ENCODE measurements around the gene KISS1R. TPM values are rescaled to one million over a fixed set of nuclear protein-coding genes. Genes with fewer than 3 reads are reported as not detected.

KISS1R gene
- total and polyA plus RNA-seq, 2 experiments from 2014 or later: 1.3 to 2.1 TPM

DNA sequence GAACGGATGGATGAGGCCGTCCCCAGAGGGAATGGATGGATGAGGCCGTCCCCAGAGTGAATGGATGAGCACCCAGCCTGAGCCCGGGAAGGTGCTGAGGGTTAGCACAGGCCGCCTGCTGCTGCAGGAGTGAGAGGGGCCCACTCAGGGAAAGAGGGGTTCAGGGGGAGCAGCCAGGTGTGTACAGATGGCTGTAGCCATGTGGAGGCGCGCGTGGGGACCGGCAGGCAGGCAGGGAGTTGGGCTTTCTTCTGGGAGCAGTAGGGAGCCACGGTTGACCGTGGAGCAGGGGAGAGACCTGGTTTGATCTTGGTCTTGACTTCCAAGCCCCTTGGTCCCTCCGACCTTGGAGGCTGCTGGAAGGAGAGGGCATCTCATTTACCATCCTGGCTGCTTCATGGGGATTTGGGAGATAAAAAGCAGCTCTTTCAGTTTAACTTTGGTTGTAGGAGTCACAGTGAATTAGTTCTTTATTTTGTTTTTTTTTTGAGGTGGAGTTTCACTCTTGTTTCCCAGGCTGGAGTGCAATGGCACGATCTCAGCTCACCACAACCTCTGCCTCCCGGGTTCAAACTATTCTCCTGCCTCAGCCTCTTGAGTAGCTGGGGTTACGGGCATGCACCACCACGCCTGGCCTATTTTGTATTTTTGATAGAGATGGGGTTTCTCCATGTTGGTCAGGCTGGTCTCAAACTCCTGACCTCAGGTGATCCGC is 33.4 kb downstream of the KISS1R start:
- no peak overlapping the region for H3K4me3 ChIP-seq
- no peaks in the 10 kb centered on the region for H3K9me3 ChIP-seq (ENCODE audit: low read depth)
- 88% methylated on average over 16 of the region's 17 CpGs for WGBS (ENCODE audit: low lambda C conversion rate, missing lambda C conversion rate)
- peaks cover 14% of the 10 kb centered on the region for H4K20me1 ChIP-seq (ENCODE audit: insufficient read depth, poor library complexity, severe bottlenecking)
- TF ChIP-seq EZH2 (IDR thresholded peaks at IDR 0.05; ENCODE audit: borderline replicate concordance) (no peak), EZH2phosphoT487 (IDR thresholded peaks at IDR 0.05; ENCODE audit: low read depth, severe bottlenecking, unreplicated experiment) (no peak), CTCF (IDR thresholded peaks at IDR 0.05; ENCODE audit: poor library complexity) (no peak)
- H2AFZ ChIP-seq: no peak overlapping the region
- H3K4me2 ChIP-seq: no peak overlapping the region
- H3K27ac ChIP-seq: peak overlapping the region; percentile 100
- peaks cover 92% of the 10 kb centered on the region for H3K79me2 ChIP-seq
- DNase-seq (ENCODE audit: low spot score): no peak
- H3K27me3 ChIP-seq: no peaks in the 10 kb centered on the region
- no peaks in the 10 kb centered on the region for H3K36me3 ChIP-seq (replicated peaks; ENCODE audit: insufficient read depth, low read depth)
- H3K9me2 ChIP-seq (replicated peaks; ENCODE audit: insufficient read depth): no peaks in the 10 kb centered on the region
- H3K4me1 ChIP-seq (ENCODE audit: insufficient read depth): peaks cover 69% of the 10 kb centered on the region

- peak overlapping the region; percentile 100 for H3K27ac ChIP-seq
- 48% methylated on average over 14 of the region's 14 CpGs for WGBS (ENCODE audit: low lambda C conversion rate, missing lambda C conversion rate)
- DNase-seq (ENCODE audit: low spot score): peak; percentile 4
- H3K27me3 ChIP-seq: no peaks in the 10 kb centered on the region
- H3K4me2 ChIP-seq: peak overlapping the region; percentile 88
- H3K79me2 ChIP-seq: peaks cover 92% of the 10 kb centered on the region
- TF ChIP-seq EZH2phosphoT487 (IDR thresholded peaks at IDR 0.05; ENCODE audit: low read depth, severe bottlenecking, unreplicated experiment) (no peak), EZH2 (IDR thresholded peaks at IDR 0.05; ENCODE audit: borderline replicate concordance) (no peak), CTCF (IDR thresholded peaks at IDR 0.05; ENCODE audit: poor library complexity) (no peak)
- no peak overlapping the region for H3K4me3 ChIP-seq
- H3K9me3 ChIP-seq (ENCODE audit: low read depth): no peaks in the 10 kb centered on the region
- H3K36me3 ChIP-seq (replicated peaks; ENCODE audit: insufficient read depth, low read depth): no peaks in the 10 kb centered on the region
- no peak overlapping the region for H2AFZ ChIP-seq
- H3K4me1 ChIP-seq (ENCODE audit: insufficient read depth): peaks cover 85% of the 10 kb centered on the region
- no peaks in the 10 kb centered on the region for H3K9me2 ChIP-seq (replicated peaks; ENCODE audit: insufficient read depth)
- H4K20me1 ChIP-seq (ENCODE audit: insufficient read depth, poor library complexity, severe bottlenecking): peaks cover 9% of the 10 kb centered on the region
These were observed 35.0 kb downstream of the KISS1R start for GRCh38 chr19:952049-952679.

- H3K79me2 ChIP-seq: peaks cover 92% of the 10 kb centered on the region
- peak overlapping the region; percentile 88 for H3K4me2 ChIP-seq
- peaks cover 2% of the 10 kb centered on the region for H4K20me1 ChIP-seq (ENCODE audit: insufficient read depth, poor library complexity, severe bottlenecking)
- no peaks in the 10 kb centered on the region for H3K27me3 ChIP-seq
- no peak overlapping the region for H2AFZ ChIP-seq
- H3K36me3 ChIP-seq (replicated peaks; ENCODE audit: insufficient read depth, low read depth): no peaks in the 10 kb centered on the region
- H3K4me1 ChIP-seq (ENCODE audit: insufficient read depth): peaks cover 91% of the 10 kb centered on the region
- DNase-seq (ENCODE audit: low spot score): peak; percentile 92
- no peaks in the 10 kb centered on the region for H3K9me3 ChIP-seq (ENCODE audit: low read depth)
- H3K4me3 ChIP-seq: peak overlapping the region; percentile 11
- peak overlapping the region; percentile 100 for H3K27ac ChIP-seq
- H3K9me2 ChIP-seq (replicated peaks; ENCODE audit: insufficient read depth): no peaks in the 10 kb centered on the region
- TF ChIP-seq CTCF (IDR thresholded peaks at IDR 0.05; ENCODE audit: poor library complexity): no peak
- 20% methylated on average over 11 of the region's 21 CpGs for WGBS (ENCODE audit: low lambda C conversion rate, missing lambda C conversion rate)
These were observed 35.7 kb downstream of the KISS1R start for GRCh38 chr19:952680-953444.

All from hepatocyte (in vitro differentiated cells).